HepG2 (cell line): ENCODE results near the gene SLC5A12.

Source experiments
- FOXA3 ChIP-seq: IDR thresholded peaks from 2 replicates; pipeline ENCODE4 v1.6.1; 2016; ENCODE audit warnings: missing genetic modification reagents, missing compliant biosample characterization
- MTA3 ChIP-seq: sonication (generic); formaldehyde crosslinking; IDR thresholded peaks from 2 replicates; pipeline ENCODE4 v1.4.0; 2020; ENCODE audit warnings: missing genetic modification reagents
- PHF8 ChIP-seq: sonication (generic); formaldehyde crosslinking; IDR thresholded peaks from 2 replicates; pipeline ENCODE4 v1.5.0; 2020; ENCODE audit warnings: missing genetic modification reagents
- RAD21 ChIP-seq: fragments of 450-650 bp; formaldehyde crosslinking; IDR thresholded peaks from 2 replicates; pipeline ENCODE4 v1.5.0; 2020; ENCODE audit warnings: mild to moderate bottlenecking
- ZBTB1 ChIP-seq: sonication (generic); formaldehyde crosslinking; IDR thresholded peaks from 2 replicates; pipeline ENCODE4 v1.4.0; 2020; ENCODE audit warnings: missing genetic modification reagents, borderline replicate concordance
- ZNF274 ChIP-seq: sonication (generic); formaldehyde crosslinking; IDR thresholded peaks from 2 replicates; pipeline ENCODE4 v1.5.1; 2020; ENCODE audit warnings: mild to moderate bottlenecking, missing genetic modification reagents
- ZNF552 ChIP-seq: sonication (generic); formaldehyde crosslinking; IDR thresholded peaks from 2 replicates; pipeline ENCODE4 v1.9.0; 2022; ENCODE audit warnings: missing genetic modification reagents, mild to moderate bottlenecking, borderline replicate concordance
- ZNF773 ChIP-seq: sonication (generic); formaldehyde crosslinking; IDR thresholded peaks from 2 replicates; pipeline ENCODE4 v1.4.0; 2020; ENCODE audit warnings: missing genetic modification reagents, borderline replicate concordance
- ZNF777 ChIP-seq: sonication (generic); formaldehyde crosslinking; IDR thresholded peaks from 2 replicates; pipeline ENCODE4 v1.4.0; 2020; ENCODE audit warnings: missing genetic modification reagents
- ZZZ3 ChIP-seq: sonication (generic); formaldehyde crosslinking; IDR thresholded peaks from 2 replicates; pipeline ENCODE4 v1.4.0; 2020; ENCODE audit warnings: missing genetic modification reagents, mild to moderate bottlenecking, borderline replicate concordance
- TF ChIP-seq, protein P1 (sequence below): fragments of 450-650 bp; IDR thresholded peaks from 2 replicates; pipeline ENCODE4 v1.6.1; 2017; ENCODE audit warnings: mild to moderate bottlenecking
- TF ChIP-seq, protein P2 (sequence below): sonication (generic); formaldehyde crosslinking; IDR thresholded peaks from 2 replicates; pipeline ENCODE4 v1.4.0; 2020; ENCODE audit warnings: missing genetic modification reagents
- TF ChIP-seq, protein P3 (sequence below): sonication (generic); formaldehyde crosslinking; IDR thresholded peaks from 2 replicates; pipeline ENCODE4 v1.5.0; 2020; ENCODE audit warnings: mild to moderate bottlenecking, missing genetic modification reagents, moderate library complexity

DNA sequence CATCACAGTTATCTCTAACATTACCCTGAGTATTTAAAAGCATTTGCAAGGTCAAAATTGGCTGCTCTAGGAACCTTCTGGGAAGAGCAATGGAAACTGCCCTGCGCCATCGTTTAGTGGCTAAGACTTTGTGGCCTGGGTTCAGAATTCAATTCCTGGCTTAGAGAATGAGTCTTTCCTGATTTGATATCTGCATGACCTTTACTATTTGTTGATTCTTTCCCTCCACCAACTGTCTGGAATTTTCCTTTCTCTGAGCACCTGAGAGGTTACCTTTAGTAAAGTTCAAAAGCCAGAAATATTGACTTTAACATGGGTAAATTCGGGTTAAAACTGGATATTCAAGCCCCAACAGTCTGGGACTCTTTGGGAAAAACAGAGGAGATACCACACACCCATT is 43.0 kb upstream of the SLC5A12 start:
- TF ChIP-seq PHF8 (CRISPR knock-in tag) = no peak
- TF ChIP-seq ZNF773 (CRISPR knock-in tag) = no peak
- TF ChIP-seq RAD21 = no peak
- TF ChIP-seq ZNF777 = no peak
- TF ChIP-seq ZZZ3 = no peak
- TF ChIP-seq ZNF552 (CRISPR knock-in tag) = no peak
- TF ChIP-seq ZBTB1 (CRISPR knock-in tag) = no peak
- no peak for TF ChIP-seq MTA3 (CRISPR knock-in tag)
- no peak for TF ChIP-seq FOXA3 (CRISPR knock-in tag)
- TF ChIP-seq, protein P1, sequence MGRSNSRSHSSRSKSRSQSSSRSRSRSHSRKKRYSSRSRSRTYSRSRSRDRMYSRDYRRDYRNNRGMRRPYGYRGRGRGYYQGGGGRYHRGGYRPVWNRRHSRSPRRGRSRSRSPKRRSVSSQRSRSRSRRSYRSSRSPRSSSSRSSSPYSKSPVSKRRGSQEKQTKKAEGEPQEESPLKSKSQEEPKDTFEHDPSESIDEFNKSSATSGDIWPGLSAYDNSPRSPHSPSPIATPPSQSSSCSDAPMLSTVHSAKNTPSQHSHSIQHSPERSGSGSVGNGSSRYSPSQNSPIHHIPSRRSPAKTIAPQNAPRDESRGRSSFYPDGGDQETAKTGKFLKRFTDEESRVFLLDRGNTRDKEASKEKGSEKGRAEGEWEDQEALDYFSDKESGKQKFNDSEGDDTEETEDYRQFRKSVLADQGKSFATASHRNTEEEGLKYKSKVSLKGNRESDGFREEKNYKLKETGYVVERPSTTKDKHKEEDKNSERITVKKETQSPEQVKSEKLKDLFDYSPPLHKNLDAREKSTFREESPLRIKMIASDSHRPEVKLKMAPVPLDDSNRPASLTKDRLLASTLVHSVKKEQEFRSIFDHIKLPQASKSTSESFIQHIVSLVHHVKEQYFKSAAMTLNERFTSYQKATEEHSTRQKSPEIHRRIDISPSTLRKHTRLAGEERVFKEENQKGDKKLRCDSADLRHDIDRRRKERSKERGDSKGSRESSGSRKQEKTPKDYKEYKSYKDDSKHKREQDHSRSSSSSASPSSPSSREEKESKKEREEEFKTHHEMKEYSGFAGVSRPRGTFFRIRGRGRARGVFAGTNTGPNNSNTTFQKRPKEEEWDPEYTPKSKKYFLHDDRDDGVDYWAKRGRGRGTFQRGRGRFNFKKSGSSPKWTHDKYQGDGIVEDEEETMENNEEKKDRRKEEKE = no peak
- TF ChIP-seq, protein P2, sequence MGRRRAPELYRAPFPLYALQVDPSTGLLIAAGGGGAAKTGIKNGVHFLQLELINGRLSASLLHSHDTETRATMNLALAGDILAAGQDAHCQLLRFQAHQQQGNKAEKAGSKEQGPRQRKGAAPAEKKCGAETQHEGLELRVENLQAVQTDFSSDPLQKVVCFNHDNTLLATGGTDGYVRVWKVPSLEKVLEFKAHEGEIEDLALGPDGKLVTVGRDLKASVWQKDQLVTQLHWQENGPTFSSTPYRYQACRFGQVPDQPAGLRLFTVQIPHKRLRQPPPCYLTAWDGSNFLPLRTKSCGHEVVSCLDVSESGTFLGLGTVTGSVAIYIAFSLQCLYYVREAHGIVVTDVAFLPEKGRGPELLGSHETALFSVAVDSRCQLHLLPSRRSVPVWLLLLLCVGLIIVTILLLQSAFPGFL (CRISPR knock-in tag) = no peak
- TF ChIP-seq, protein P3, sequence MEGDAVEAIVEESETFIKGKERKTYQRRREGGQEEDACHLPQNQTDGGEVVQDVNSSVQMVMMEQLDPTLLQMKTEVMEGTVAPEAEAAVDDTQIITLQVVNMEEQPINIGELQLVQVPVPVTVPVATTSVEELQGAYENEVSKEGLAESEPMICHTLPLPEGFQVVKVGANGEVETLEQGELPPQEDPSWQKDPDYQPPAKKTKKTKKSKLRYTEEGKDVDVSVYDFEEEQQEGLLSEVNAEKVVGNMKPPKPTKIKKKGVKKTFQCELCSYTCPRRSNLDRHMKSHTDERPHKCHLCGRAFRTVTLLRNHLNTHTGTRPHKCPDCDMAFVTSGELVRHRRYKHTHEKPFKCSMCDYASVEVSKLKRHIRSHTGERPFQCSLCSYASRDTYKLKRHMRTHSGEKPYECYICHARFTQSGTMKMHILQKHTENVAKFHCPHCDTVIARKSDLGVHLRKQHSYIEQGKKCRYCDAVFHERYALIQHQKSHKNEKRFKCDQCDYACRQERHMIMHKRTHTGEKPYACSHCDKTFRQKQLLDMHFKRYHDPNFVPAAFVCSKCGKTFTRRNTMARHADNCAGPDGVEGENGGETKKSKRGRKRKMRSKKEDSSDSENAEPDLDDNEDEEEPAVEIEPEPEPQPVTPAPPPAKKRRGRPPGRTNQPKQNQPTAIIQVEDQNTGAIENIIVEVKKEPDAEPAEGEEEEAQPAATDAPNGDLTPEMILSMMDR (CRISPR knock-in tag) = no peak
- no peak for TF ChIP-seq ZNF274 (CRISPR knock-in tag)
